Stimulated activated naive CD8-positive, alpha-beta T cell treated with anti-CD3 and anti-CD28 coated beads, Interleukin-15, amount 100 ng/mL, for 72 hours (primary cell): Measurements from ENCODE around the gene DNAJC6.
"Not testable (repeated sequence)": the region's sequence is repeated elsewhere in the genome, so short reads cannot be mapped to it uniquely, and the experiment has no call there.

Source experiments
- ATAC-seq: fragments of 150-1000 bp; cut with Tn5 transposase; 2 replicates; pipeline ENCODE4 v1.10.0; 2021; ENCODE audit warnings: mild to moderate bottlenecking, moderate library complexity
- DNase-seq, 2 donors: peaks; one replicate each; pipeline ENCODE4 v3.0.0; 2021 to 2022
- H3K27ac Mint-ChIP-seq, 2 donors: one replicate each; pipeline ENCODE4 v1.8.0; 2022; ENCODE audit warnings: mild to moderate bottlenecking in 2 of 2, mixed read lengths in 2 of 2, moderate library complexity in 2 of 2
- H3K27me3 Mint-ChIP-seq: one replicate; pipeline ENCODE4 v1.8.0; 2022; ENCODE audit warnings: mixed read lengths
- H3K4me1 Mint-ChIP-seq: one replicate; pipeline ENCODE4 v1.8.0; 2022; ENCODE audit warnings: mild to moderate bottlenecking, mixed read lengths
- H3K4me3 Mint-ChIP-seq, 2 donors: one replicate each; pipeline ENCODE4 v1.8.0; 2022; ENCODE audit warnings: mild to moderate bottlenecking in 2 of 2, mixed read lengths in 2 of 2, moderate library complexity in 1 of 2
- H3K9me3 Mint-ChIP-seq, 2 donors: one replicate each; pipeline ENCODE4 v1.8.0; 2022; ENCODE audit warnings: mixed read lengths in 2 of 2

DNAJC6 gene

GRCh38 chr1:65362545-65362944 is 53.2 kb downstream of the DNAJC6 start:
- no peaks in the 10 kb centered on the region for H3K27me3 Mint-ChIP-seq
- ATAC-seq (no peak), DNase-seq (no peak)
- H3K4me1 Mint-ChIP-seq: no peaks in the 10 kb centered on the region
- H3K9me3 Mint-ChIP-seq: no peaks in the 10 kb centered on the region
- H3K27ac Mint-ChIP-seq: no peak overlapping the region
- no peak overlapping the region for H3K4me3 Mint-ChIP-seq

GRCh38 chr1:65363484-65363883 is 54.1 kb downstream of the DNAJC6 start:
- no peak overlapping the region for H3K27ac Mint-ChIP-seq
- H3K27me3 Mint-ChIP-seq: no peaks in the 10 kb centered on the region
- H3K9me3 Mint-ChIP-seq: no peaks in the 10 kb centered on the region
- H3K4me1 Mint-ChIP-seq: no peaks in the 10 kb centered on the region
- ATAC-seq (no peak), DNase-seq (no peak)
- H3K4me3 Mint-ChIP-seq: no peak overlapping the region

GRCh38 chr1:65368403-65368802 is 59.1 kb downstream of the DNAJC6 start:
- DNase-seq (no peak), ATAC-seq (no peak)
- H3K27me3 Mint-ChIP-seq: no peaks in the 10 kb centered on the region
- H3K27ac Mint-ChIP-seq: no peak overlapping the region
- no peak overlapping the region for H3K4me3 Mint-ChIP-seq
- no peaks in the 10 kb centered on the region for H3K4me1 Mint-ChIP-seq
- H3K9me3 Mint-ChIP-seq: no peaks in the 10 kb centered on the region

GRCh38 chr1:65371544-65371943 is 62.2 kb downstream of the DNAJC6 start:
- H3K9me3 Mint-ChIP-seq: no peaks in the 10 kb centered on the region
- no peak overlapping the region for H3K4me3 Mint-ChIP-seq
- no peaks in the 10 kb centered on the region for H3K4me1 Mint-ChIP-seq
- ATAC-seq (no peak), DNase-seq (no peak)
- H3K27me3 Mint-ChIP-seq: no peaks in the 10 kb centered on the region
- H3K27ac Mint-ChIP-seq: no peak overlapping the region

GRCh38 chr1:65372557-65372956 is 63.2 kb downstream of the DNAJC6 start:
- no peak for ATAC-seq
- Mint-ChIP-seq H3K27ac (no peak overlapping the region), H3K4me3 (no peak overlapping the region), H3K4me1 (no peaks in the 10 kb centered on the region), H3K27me3 (peaks cover under 1% of the 10 kb centered on the region), H3K9me3 (no peaks in the 10 kb centered on the region)
- DNase-seq: no peak

- DNase-seq (no peak), ATAC-seq (no peak)
- Mint-ChIP-seq H3K4me3 (no peak overlapping the region), H3K4me1 (no peaks in the 10 kb centered on the region), H3K27ac (no peak overlapping the region), H3K9me3 (peaks cover 0 to 6% of the 10 kb centered on the region in 2 donors), H3K27me3 (peaks cover 16% of the 10 kb centered on the region)
Observed at GRCh38 chr1:65377496-65378246, 68.3 kb downstream of the DNAJC6 start.

GRCh38 chr1:65378247-65378946 is 69.1 kb downstream of the DNAJC6 start:
- no peak for ATAC-seq
- H3K4me3 Mint-ChIP-seq: no peak overlapping the region
- no peak for DNase-seq
- peaks cover 0 to 6% of the 10 kb centered on the region in 2 donors for H3K9me3 Mint-ChIP-seq
- no peaks in the 10 kb centered on the region for H3K4me1 Mint-ChIP-seq
- peaks cover 16% of the 10 kb centered on the region for H3K27me3 Mint-ChIP-seq
- no peak overlapping the region for H3K27ac Mint-ChIP-seq

- not testable (repeated sequence) for ATAC-seq, H3K27ac Mint-ChIP-seq, DNase-seq, H3K4me1 Mint-ChIP-seq, H3K27me3 Mint-ChIP-seq, H3K4me3 Mint-ChIP-seq, H3K9me3 Mint-ChIP-seq
Observed at GRCh38 chr1:65384426-65384825, 75.1 kb downstream of the DNAJC6 start.

GRCh38 chr1:65386439-65386838 is 77.1 kb downstream of the DNAJC6 start:
- no peaks in the 10 kb centered on the region for H3K9me3 Mint-ChIP-seq
- no peak for ATAC-seq

GRCh38 chr1:65387821-65388220 is 78.5 kb downstream of the DNAJC6 start:
- Mint-ChIP-seq H3K4me3 (no peak overlapping the region), H3K9me3 (no peaks in the 10 kb centered on the region), H3K27me3 (no peaks in the 10 kb centered on the region), H3K27ac (no peak overlapping the region), H3K4me1 (peaks cover 22% of the 10 kb centered on the region)
- DNase-seq: no peak
- ATAC-seq: no peak

More at GRCh38 chr1:65386439-65386838, 77.1 kb downstream of the DNAJC6 start:
- H3K27ac Mint-ChIP-seq: no peak overlapping the region
- H3K4me3 Mint-ChIP-seq: no peak overlapping the region
- no peaks in the 10 kb centered on the region for H3K27me3 Mint-ChIP-seq
- H3K4me1 Mint-ChIP-seq: peaks cover 11% of the 10 kb centered on the region
- DNase-seq: no peak

GRCh38 chr1:65388908-65389695 is 79.8 kb downstream of the DNAJC6 start:
- H3K27me3 Mint-ChIP-seq: no peaks in the 10 kb centered on the region
- no peaks in the 10 kb centered on the region for H3K9me3 Mint-ChIP-seq

GRCh38 chr1:65392497-65392896 is 83.2 kb downstream of the DNAJC6 start:
- Mint-ChIP-seq H3K27ac (peak overlapping the region in 1 of 2 donors; percentile 14), H3K9me3 (no peaks in the 10 kb centered on the region), H3K4me3 (no peak overlapping the region), H3K27me3 (no peaks in the 10 kb centered on the region), H3K4me1 (peaks cover 68% of the 10 kb centered on the region)
- ATAC-seq: no peak
- DNase-seq: no peak

More at GRCh38 chr1:65388908-65389695, 79.8 kb downstream of the DNAJC6 start:
- no peak overlapping the region for H3K27ac Mint-ChIP-seq
- H3K4me1 Mint-ChIP-seq: peaks cover 35% of the 10 kb centered on the region
- H3K4me3 Mint-ChIP-seq: no peak overlapping the region
- ATAC-seq (no peak), DNase-seq (no peak)

GRCh38 chr1:65393347-65393746 is 84.0 kb downstream of the DNAJC6 start:
- DNase-seq (peak; percentile 31 to 47), ATAC-seq (peak; percentile 97)
- Mint-ChIP-seq H3K4me3 (peak overlapping the region in 1 of 2 donors; percentile 2), H3K27ac (no peak overlapping the region), H3K9me3 (no peaks in the 10 kb centered on the region), H3K4me1 (peaks cover 75% of the 10 kb centered on the region), H3K27me3 (no peaks in the 10 kb centered on the region)

- peaks cover 78% of the 10 kb centered on the region for H3K4me1 Mint-ChIP-seq
- H3K4me3 Mint-ChIP-seq: peak overlapping the region in 1 of 2 donors; percentile 2
- H3K27me3 Mint-ChIP-seq: no peaks in the 10 kb centered on the region
- no peaks in the 10 kb centered on the region for H3K9me3 Mint-ChIP-seq
- ATAC-seq: no peak
- no peak for DNase-seq
- peak overlapping the region in 1 of 2 donors; percentile 61 for H3K27ac Mint-ChIP-seq
Observed at GRCh38 chr1:65393928-65394327, 84.6 kb downstream of the DNAJC6 start.

GRCh38 chr1:65395887-65396612 is 86.7 kb downstream of the DNAJC6 start:
- DNase-seq (no peak), ATAC-seq (peak; percentile 41)
- Mint-ChIP-seq H3K4me1 (peaks cover 70% of the 10 kb centered on the region), H3K27me3 (no peaks in the 10 kb centered on the region), H3K9me3 (no peaks in the 10 kb centered on the region), H3K27ac (peak overlapping the region in 1 of 2 donors; percentile 40), H3K4me3 (peak overlapping the region; percentile 1 to 9)
